ENCODE results near the gene PABPC3.

DNA sequence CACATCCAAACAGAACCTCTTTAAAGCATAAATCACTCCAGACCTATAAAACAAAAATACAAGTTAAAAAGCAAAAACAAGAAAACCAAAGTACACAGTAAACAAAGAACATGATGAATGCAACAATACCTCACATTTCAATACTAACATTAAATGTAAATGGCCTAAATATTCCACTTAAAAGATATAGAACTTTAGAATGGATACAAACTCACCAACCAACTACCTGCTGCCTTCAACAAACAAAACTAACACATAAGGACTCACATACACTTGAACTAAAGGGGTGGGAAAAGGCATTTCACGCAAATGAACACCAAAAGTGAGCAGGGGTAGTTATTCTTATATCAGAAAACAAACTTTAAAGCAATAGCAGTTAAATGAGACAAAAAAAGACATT lies 44.9 kb upstream of the PABPC3 start:
- TF ChIP-seq POLR2AphosphoS5 (IDR thresholded peaks at IDR 0.05), result no peak
- TF ChIP-seq, protein P1, sequence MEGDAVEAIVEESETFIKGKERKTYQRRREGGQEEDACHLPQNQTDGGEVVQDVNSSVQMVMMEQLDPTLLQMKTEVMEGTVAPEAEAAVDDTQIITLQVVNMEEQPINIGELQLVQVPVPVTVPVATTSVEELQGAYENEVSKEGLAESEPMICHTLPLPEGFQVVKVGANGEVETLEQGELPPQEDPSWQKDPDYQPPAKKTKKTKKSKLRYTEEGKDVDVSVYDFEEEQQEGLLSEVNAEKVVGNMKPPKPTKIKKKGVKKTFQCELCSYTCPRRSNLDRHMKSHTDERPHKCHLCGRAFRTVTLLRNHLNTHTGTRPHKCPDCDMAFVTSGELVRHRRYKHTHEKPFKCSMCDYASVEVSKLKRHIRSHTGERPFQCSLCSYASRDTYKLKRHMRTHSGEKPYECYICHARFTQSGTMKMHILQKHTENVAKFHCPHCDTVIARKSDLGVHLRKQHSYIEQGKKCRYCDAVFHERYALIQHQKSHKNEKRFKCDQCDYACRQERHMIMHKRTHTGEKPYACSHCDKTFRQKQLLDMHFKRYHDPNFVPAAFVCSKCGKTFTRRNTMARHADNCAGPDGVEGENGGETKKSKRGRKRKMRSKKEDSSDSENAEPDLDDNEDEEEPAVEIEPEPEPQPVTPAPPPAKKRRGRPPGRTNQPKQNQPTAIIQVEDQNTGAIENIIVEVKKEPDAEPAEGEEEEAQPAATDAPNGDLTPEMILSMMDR (IDR thresholded peaks at IDR 0.05 in 8 of 11, conservative IDR thresholded peaks at IDR 0.05 in 3 of 11), result no peak
- TF ChIP-seq POLR2A (IDR thresholded peaks at IDR 0.05), result no peak

All from spleen (tissue), 7 donors.